Muscle of leg (tissue), 11 donors: ENCODE results near the gene WFIKKN2. TPM values are rescaled to one million over a fixed set of nuclear protein-coding genes. Genes with fewer than 3 reads are reported as not detected.
"Not testable (repeated sequence)": the region's sequence is repeated elsewhere in the genome, so short reads cannot be mapped to it uniquely, and the experiment has no call there.

ENCODE experiments used
- DNase-seq: peaks from one replicate; pipeline ENCODE4 v3.0.0; 2013
- H3K27ac ChIP-seq: one replicate; pipeline ENCODE4 v1.5.1; 2013; ENCODE audit warnings: mild to moderate bottlenecking, low read length, control low read depth
- H3K27me3 ChIP-seq: one replicate; pipeline ENCODE4 v1.6.1; 2013; ENCODE audit warnings: low read length; ENCODE audit not compliant: control insufficient read depth, insufficient read depth
- H3K36me3 ChIP-seq: one replicate; pipeline ENCODE4 v1.6.1; 2013; ENCODE audit warnings: low read length; ENCODE audit not compliant: control insufficient read depth, insufficient read depth
- H3K4me1 ChIP-seq: one replicate; pipeline ENCODE4 v1.6.1; 2013; ENCODE audit warnings: low read length; ENCODE audit not compliant: control insufficient read depth, insufficient read depth
- H3K4me3 ChIP-seq: one replicate; pipeline ENCODE4 v1.5.1; 2013; ENCODE audit warnings: low read length, control low read depth
- H3K9me3 ChIP-seq: replicated peaks from 2 replicates; pipeline ENCODE4 v1.6.1; 2013; ENCODE audit warnings: low read depth, low read length; ENCODE audit not compliant: control insufficient read depth
- WGBS: methylation state at CpG from one replicate; pipeline ENCODE4 v1.1.5; 2013; ENCODE audit warnings: missing lambda C conversion rate; ENCODE audit not compliant: insufficient coverage; 5-methylcytosine and 5-hydroxymethylcytosine counted together
- polyA plus RNA-seq, 8 donors: library from polyadenylated mRNA; unstranded; fragments of 120-200 nt; gene quantifications; one replicate each; pipeline versions ENCODE4 v1.2.1 to v1.2.3, GENCODE V29; 2013; ENCODE audit warnings: inconsistent platforms in 1 of 8, low replicate concordance in 1 of 8; ENCODE audit not compliant: insufficient read length in 8 of 8, insufficient read depth in 1 of 8
- total RNA-seq: library from RNA; stranded (reverse); fragments of 120-200 nt; gene quantifications from one replicate; pipeline ENCODE4 v1.2.4, GENCODE V29; 2013

Gene WFIKKN2
- total and polyA plus RNA-seq, 9 donors, result 0.35 to 3.3 (median 1.2) TPM

GRCh38 chr17:50871898-50872297, 36.5 kb downstream of the WFIKKN2 start:
- no CpG with 5 or more reads among the region's 2 CpGs for WGBS
- Histone ChIP-seq H3K27ac (no peak overlapping the region), H3K27me3 (no peaks in the 10 kb centered on the region), H3K36me3 (no peaks in the 10 kb centered on the region), H3K9me3 (no peaks in the 10 kb centered on the region), H3K4me3 (no peak overlapping the region), H3K4me1 (peaks cover 11% of the 10 kb centered on the region)
- no peak for DNase-seq

DNA sequence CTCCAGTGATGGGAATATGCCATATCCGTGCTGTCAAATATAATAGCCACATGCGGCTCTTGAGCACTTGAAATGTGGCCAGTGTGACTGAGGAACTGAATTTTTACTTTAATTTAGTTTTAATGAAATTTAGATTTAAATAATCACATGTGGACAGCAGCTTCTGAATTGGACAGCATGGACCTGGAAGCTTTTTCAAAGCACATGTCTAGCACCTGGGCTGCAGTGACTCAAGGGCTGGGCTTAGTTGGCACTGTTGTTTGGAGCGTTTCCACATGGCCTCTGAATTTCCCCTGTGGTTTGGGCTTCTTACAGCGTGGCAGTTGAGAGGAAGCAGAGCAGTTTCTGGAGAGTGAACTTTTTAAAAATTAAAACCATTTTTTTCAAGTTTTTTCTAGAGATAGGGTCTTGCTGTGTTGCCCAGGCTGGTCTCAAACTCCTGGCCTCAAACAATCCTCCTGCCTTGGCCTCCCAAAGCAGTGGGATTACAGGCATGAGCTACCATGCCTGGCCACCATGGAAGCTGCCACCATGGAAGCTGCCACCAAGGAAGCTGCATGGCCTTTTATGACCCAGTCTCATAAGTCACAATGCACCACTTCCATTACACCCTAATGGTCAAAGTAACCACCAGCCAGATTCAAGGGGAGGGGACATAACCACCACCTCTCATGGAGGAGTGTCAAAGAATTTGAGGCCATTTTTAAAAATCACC, 37.5 kb downstream of the WFIKKN2 start:
- Histone ChIP-seq H3K27me3 (no peaks in the 10 kb centered on the region), H3K36me3 (no peaks in the 10 kb centered on the region), H3K9me3 (no peaks in the 10 kb centered on the region), H3K4me1 (peaks cover 11% of the 10 kb centered on the region), H3K4me3 (no peak overlapping the region), H3K27ac (no peak overlapping the region)
- WGBS, result no CpG with 5 or more reads among the region's 4 CpGs
- DNase-seq, result peak; percentile 47

GRCh38 chr17:50875074-50875473, 39.7 kb downstream of the WFIKKN2 start:
- Histone ChIP-seq H3K4me1 (peaks cover 5% of the 10 kb centered on the region), H3K9me3 (peaks cover 4% of the 10 kb centered on the region), H3K36me3 (no peaks in the 10 kb centered on the region), H3K27ac (no peak overlapping the region), H3K4me3 (no peak overlapping the region), H3K27me3 (no peaks in the 10 kb centered on the region)
- WGBS, result 57% methylated on average over 2 of the region's 2 CpGs
- no peak for DNase-seq

DNA sequence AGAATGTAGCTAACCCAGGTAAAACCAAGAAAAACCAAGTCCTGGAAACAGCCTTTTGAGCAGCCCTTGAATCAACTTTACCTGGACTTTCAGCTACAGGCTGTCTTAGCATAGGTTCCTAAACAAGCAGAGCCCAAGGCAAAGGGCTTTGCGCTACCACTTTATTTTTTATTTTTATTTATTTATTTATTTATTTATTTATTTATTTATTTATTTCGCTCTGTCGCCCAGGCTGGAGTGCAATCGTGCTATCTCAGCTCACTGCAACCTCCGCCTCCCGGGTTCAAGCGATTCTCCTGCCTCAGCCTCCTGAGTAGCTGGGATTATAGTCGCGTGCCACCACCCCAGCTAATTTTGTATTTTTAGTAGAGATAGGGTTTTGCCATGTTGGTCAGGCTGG, 41.7 kb downstream of the WFIKKN2 start:
- H3K27ac ChIP-seq, H3K4me3 ChIP-seq, H3K9me3 ChIP-seq, H3K36me3 ChIP-seq, H3K27me3 ChIP-seq, H3K4me1 ChIP-seq, DNase-seq: not testable (repeated sequence)
- WGBS, result no CpG with 5 or more reads among the region's 9 CpGs

- Histone ChIP-seq H3K27me3 (no peaks in the 10 kb centered on the region), H3K27ac (no peak overlapping the region), H3K4me1 (peaks cover 2% of the 10 kb centered on the region), H3K4me3 (no peak overlapping the region), H3K36me3 (no peaks in the 10 kb centered on the region), H3K9me3 (peaks cover 6% of the 10 kb centered on the region)
- DNase-seq, result no peak
- no CpG with 5 or more reads among the region's 1 CpG for WGBS
These were observed 42.5 kb downstream of the WFIKKN2 start for GRCh38 chr17:50877838-50878237.

- no peak for DNase-seq
- H3K27me3 ChIP-seq, result no peaks in the 10 kb centered on the region
- no peaks in the 10 kb centered on the region for H3K4me1 ChIP-seq
- no peak overlapping the region for H3K27ac ChIP-seq
- 97% methylated on average over 3 of the region's 5 CpGs for WGBS
- H3K4me3 ChIP-seq, result no peak overlapping the region
- peaks cover 6% of the 10 kb centered on the region for H3K9me3 ChIP-seq
- no peaks in the 10 kb centered on the region for H3K36me3 ChIP-seq
These were observed 43.7 kb downstream of the WFIKKN2 start for GRCh38 chr17:50879086-50879485.

DNA sequence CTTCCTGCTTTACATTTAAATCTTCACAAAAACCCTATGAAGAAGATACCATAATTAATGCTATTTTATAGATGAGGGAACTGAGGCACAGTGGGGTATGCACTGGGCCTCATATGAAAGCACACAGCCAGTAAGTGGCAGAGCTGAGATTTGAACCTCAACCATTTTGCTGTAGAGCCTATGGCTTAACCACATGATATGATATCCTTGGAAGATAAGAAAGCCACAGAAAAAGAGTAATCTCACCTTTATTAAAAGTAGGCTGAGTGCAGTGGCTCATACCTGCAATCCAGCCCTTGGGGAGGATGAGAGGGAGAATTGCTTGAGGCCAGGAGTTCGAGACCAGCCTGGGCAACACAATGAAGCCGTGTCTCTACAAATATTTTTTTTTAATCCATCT, 45.8 kb downstream of the WFIKKN2 start:
- Histone ChIP-seq H3K9me3 (peaks cover 6% of the 10 kb centered on the region), H3K4me1 (no peaks in the 10 kb centered on the region), H3K27ac (no peak overlapping the region), H3K4me3 (no peak overlapping the region), H3K36me3 (no peaks in the 10 kb centered on the region), H3K27me3 (no peaks in the 10 kb centered on the region)
- DNase-seq, result no peak
- no CpG with 5 or more reads among the region's 2 CpGs for WGBS

DNA sequence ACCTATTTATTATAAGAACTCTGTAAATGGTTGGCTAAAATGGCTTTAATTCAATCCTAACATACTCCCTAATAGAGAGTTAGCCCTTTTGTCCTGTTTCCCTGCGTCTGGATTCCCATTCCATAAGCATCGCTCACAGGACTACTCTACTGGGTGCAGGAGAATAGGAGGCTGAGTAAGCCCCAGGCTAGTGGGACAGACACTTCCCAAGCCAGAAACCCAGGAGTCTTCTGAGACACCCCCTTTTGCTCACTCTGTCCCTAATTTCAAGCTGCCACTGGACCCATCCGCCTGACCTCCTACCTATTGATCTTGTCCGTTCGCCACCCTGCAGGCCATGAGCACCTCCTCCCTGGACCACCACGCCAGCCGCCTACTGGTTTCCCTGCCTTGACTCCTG, 47.5 kb downstream of the WFIKKN2 start:
- WGBS, result 90% methylated on average over 5 of the region's 7 CpGs
- H3K4me3 ChIP-seq, result no peak overlapping the region

GRCh38 chr17:50883850-50884438, 48.6 kb downstream of the WFIKKN2 start:
- WGBS, result 67% methylated on average over 5 of the region's 5 CpGs
- DNase-seq, result no peak
- Histone ChIP-seq H3K36me3 (no peaks in the 10 kb centered on the region), H3K9me3 (peaks cover 6% of the 10 kb centered on the region), H3K27me3 (no peaks in the 10 kb centered on the region), H3K27ac (no peak overlapping the region), H3K4me1 (no peaks in the 10 kb centered on the region), H3K4me3 (no peak overlapping the region)

More for the DNA sequence above, 47.5 kb downstream of the WFIKKN2 start:
- no peaks in the 10 kb centered on the region for H3K36me3 ChIP-seq
- no peaks in the 10 kb centered on the region for H3K4me1 ChIP-seq
- no peak for DNase-seq
- no peak overlapping the region for H3K27ac ChIP-seq
- no peaks in the 10 kb centered on the region for H3K27me3 ChIP-seq
- H3K9me3 ChIP-seq, result peaks cover 6% of the 10 kb centered on the region

DNA sequence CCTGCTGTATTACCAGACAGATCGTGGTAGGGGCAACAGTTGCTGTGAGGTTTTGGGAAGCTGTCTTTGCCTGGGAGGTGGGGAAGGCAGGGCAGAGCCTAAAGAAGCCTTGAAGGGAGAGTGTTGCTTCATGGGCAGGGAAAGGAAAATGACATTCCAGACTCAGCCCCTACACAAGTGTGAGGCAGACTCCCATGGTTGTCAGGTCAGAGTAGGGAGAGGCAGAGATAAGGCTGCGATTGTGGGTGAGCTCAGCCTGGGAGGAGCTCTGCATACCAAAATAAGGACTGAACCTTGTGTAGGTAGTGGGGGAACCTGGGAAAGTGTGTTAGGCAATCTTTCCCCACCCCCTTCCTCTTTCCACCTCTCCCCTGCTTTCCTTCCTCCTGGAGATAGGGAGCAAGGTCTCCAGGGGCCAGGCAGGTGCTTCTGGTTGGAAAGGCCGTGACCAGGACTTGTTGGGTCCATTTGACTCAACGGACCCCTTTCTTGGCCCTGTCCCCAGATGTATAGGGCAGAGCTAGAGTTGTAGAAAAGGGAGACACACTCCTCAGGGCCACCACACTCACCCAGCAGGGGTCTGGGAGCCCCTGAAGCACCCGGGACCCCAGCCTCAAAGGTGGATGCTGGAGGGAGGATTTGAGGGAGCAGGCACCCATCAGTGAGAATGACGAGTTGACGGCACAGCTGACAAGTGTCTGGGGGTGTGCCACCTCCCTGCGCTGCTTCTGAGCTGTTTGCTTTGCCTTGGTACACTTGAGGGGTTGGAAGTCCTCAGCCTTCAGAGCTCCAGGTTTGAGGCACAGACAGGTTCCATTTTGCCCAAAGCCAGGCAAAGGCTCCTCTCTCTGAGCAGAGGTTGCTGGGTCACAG, 49.3 kb downstream of the WFIKKN2 start:
- H3K27me3 ChIP-seq, result no peaks in the 10 kb centered on the region
- H3K4me3 ChIP-seq, result no peak overlapping the region
- H3K9me3 ChIP-seq, result peaks cover 4% of the 10 kb centered on the region
- H3K36me3 ChIP-seq, result no peaks in the 10 kb centered on the region
- no peaks in the 10 kb centered on the region for H3K4me1 ChIP-seq
- no peak for DNase-seq
- no peak overlapping the region for H3K27ac ChIP-seq
- 63% methylated on average over 1 of the region's 8 CpGs for WGBS
